Measurements from ENCODE around the gene GJD3. TPM values are rescaled to one million over a fixed set of nuclear protein-coding genes. Genes with fewer than 3 reads are reported as not detected.

The GJD3 gene
- total and polyA plus RNA-seq, 8 donors: 0.55 to 1.2 TPM; not detected in 6

GRCh38 chr17:40333781-40334448 is 30.6 kb downstream of the GJD3 start:
- H3K27me3 ChIP-seq: no peaks in the 10 kb centered on the region
- TF ChIP-seq EP300 (IDR thresholded peaks at IDR 0.05) (no peak), POLR2A (IDR thresholded peaks at IDR 0.05) (no peak), POLR2AphosphoS5 (IDR thresholded peaks at IDR 0.05) (peak in 1 of 3 donors; percentile 47)
- TF ChIP-seq, protein P1, sequence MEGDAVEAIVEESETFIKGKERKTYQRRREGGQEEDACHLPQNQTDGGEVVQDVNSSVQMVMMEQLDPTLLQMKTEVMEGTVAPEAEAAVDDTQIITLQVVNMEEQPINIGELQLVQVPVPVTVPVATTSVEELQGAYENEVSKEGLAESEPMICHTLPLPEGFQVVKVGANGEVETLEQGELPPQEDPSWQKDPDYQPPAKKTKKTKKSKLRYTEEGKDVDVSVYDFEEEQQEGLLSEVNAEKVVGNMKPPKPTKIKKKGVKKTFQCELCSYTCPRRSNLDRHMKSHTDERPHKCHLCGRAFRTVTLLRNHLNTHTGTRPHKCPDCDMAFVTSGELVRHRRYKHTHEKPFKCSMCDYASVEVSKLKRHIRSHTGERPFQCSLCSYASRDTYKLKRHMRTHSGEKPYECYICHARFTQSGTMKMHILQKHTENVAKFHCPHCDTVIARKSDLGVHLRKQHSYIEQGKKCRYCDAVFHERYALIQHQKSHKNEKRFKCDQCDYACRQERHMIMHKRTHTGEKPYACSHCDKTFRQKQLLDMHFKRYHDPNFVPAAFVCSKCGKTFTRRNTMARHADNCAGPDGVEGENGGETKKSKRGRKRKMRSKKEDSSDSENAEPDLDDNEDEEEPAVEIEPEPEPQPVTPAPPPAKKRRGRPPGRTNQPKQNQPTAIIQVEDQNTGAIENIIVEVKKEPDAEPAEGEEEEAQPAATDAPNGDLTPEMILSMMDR (IDR thresholded peaks at IDR 0.05): no peak
- DNase-seq: no peak
- no peaks in the 10 kb centered on the region for H3K9me3 ChIP-seq
- H3K4me1 ChIP-seq: peaks cover 77 to 100% (median 93%) of the 10 kb centered on the region in 4 donors
- no peak overlapping the region for H3K4me3 ChIP-seq
- intact Hi-C loops (cut with DNase I; ENCODE audit: low total_unique reads): no loop called here
- peak overlapping the region; percentile 26 to 98 (median 90) for H3K27ac ChIP-seq
- 73 to 90% (median 80%) methylated on average over 2 to 4 of the region's 4 CpGs for WGBS, 5 donors
- peaks cover 0 to 8% (median 3%) of the 10 kb centered on the region in 4 donors for H3K36me3 ChIP-seq

DNA sequence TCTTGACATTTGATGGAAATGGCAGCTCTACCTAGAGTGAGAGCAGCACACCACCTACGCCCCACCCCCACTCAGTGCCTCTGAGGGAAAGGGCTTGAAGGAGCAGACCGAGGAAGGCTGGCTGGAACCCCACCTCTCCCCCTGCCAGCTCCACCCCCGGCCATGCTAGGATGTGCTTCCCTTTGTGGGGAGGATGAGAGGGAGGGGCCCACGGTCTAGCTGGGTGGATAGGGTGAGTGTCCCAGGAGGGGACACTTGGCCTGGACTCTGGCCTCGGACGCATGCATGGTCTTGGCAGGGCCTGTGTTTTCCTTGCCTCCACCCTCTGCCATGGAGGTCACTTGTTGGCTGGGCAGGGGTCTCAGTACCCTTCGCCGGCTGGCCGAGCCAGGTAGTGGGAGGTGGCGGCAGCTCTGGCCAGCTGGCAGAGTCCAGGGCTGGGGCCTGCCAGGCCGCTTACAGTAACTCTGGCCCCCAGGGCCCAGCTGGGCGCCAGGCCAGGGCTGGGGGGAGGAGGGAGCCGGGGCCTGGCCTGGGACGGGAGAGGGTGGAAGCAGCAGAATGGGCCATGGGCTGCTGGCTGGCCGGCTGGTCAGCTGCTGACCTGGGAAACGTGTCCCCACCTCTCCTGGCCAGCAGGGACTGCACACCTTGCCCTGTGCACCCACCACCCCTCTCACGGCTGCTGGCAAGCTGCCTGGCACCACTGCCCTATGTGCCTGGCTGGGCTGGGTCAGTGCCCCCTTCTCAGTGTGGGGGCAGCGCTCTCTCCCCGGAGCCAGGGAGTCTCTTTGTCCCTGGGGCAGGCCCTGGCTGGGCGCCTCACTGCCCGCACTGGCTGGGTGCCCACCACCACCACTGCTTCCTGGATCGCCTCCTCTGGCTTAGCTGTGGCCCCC is 32.5 kb downstream of the GJD3 start:
- intact Hi-C loops (cut with DNase I; ENCODE audit: low total_unique reads): no loop called here
- H3K4me3 ChIP-seq: peak overlapping the region; percentile 7 to 32 (median 20)
- 8 to 27% (median 17%) methylated on average over 8 to 22 of the region's 22 CpGs for WGBS, 5 donors
- peaks cover 0 to 8% (median 3%) of the 10 kb centered on the region in 4 donors for H3K36me3 ChIP-seq
- H3K27me3 ChIP-seq: no peaks in the 10 kb centered on the region
- peak; percentile 89 to 92 for DNase-seq
- TF ChIP-seq POLR2AphosphoS5 (IDR thresholded peaks at IDR 0.05) (peak; percentile 62 to 76 (median 73)), EP300 (IDR thresholded peaks at IDR 0.05) (peak; percentile 67), POLR2A (IDR thresholded peaks at IDR 0.05) (no peak)
- H3K4me1 ChIP-seq: peaks cover 86 to 100% (median 97%) of the 10 kb centered on the region in 4 donors
- H3K9me3 ChIP-seq: no peaks in the 10 kb centered on the region
- peak overlapping the region; percentile 80 to 98 (median 90) for H3K27ac ChIP-seq

DNA sequence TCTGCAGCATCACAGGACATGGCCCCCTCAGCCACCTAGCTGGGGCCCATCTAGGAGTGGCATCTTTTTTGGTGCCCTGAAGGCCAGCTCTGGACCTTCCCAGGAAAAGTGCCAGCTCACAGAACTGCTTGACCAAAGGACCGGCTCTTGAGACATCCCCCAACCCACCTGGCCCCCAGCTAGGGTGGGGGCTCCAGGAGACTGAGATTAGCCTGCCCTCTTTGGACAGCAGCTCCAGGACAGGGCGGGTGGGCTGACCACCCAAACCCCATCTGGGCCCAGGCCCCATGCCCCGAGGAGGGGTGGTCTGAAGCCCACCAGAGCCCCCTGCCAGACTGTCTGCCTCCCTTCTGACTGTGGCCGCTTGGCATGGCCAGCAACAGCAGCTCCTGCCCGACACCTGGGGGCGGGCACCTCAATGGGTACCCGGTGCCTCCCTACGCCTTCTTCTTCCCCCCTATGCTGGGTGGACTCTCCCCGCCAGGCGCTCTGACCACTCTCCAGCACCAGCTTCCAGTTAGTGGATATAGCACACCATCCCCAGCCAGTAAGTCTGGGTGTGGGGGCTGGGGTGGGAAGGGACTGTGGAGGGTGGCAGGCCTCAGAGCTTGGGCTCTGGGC is 33.6 kb downstream of the GJD3 start:
- no peak for DNase-seq
- 68 to 88% (median 85%) methylated on average over 9 to 10 of the region's 10 CpGs for WGBS, 5 donors
- peaks cover 0 to 8% (median 3%) of the 10 kb centered on the region in 4 donors for H3K36me3 ChIP-seq
- no peaks in the 10 kb centered on the region for H3K9me3 ChIP-seq
- no peak for TF ChIP-seq POLR2AphosphoS5 (IDR thresholded peaks at IDR 0.05)
- TF ChIP-seq, protein P1 (IDR thresholded peaks at IDR 0.05): no peak
- TF ChIP-seq EP300 (IDR thresholded peaks at IDR 0.05): no peak
- TF ChIP-seq POLR2A (IDR thresholded peaks at IDR 0.05): no peak
- H3K4me3 ChIP-seq: peak overlapping the region in 2 of 4 donors; percentile 26 to 32
- no peaks in the 10 kb centered on the region for H3K27me3 ChIP-seq
- intact Hi-C loops (cut with DNase I; ENCODE audit: low total_unique reads): no loop called here
- H3K27ac ChIP-seq: peak overlapping the region; percentile 80 to 98 (median 90)
- peaks cover 89 to 100% (median 98%) of the 10 kb centered on the region in 4 donors for H3K4me1 ChIP-seq

- Histone ChIP-seq H3K4me1 (peaks cover 88 to 100% (median 98%) of the 10 kb centered on the region in 4 donors), H3K9me3 (no peaks in the 10 kb centered on the region), H3K4me3 (peak overlapping the region in 1 of 4 donors; percentile 32), H3K36me3 (peaks cover 0 to 8% (median 3%) of the 10 kb centered on the region in 4 donors), H3K27ac (peak overlapping the region; percentile 80 to 98 (median 90)), H3K27me3 (no peaks in the 10 kb centered on the region)
- intact Hi-C loops (cut with DNase I; ENCODE audit: low total_unique reads): no loop called here
- peak; percentile 59 to 76 for DNase-seq
- WGBS, 5 donors: 31 to 35% (median 33%) methylated on average over 10 to 11 of the region's 11 CpGs
- TF ChIP-seq POLR2AphosphoS5 (IDR thresholded peaks at IDR 0.05) (peak in 2 of 3 donors; percentile 7 to 34), POLR2A (IDR thresholded peaks at IDR 0.05) (no peak)
Measured at GRCh38 chr17:40329839-40330794, 34.4 kb downstream of the GJD3 start.
